Liver (tissue), 9 donors: Measurements from ENCODE around the gene JUNB. TPM values are rescaled to one million over a fixed set of nuclear protein-coding genes. Genes with fewer than 3 reads are reported as not detected.

ENCODE experiments used
- DNase-seq: peaks from one replicate; pipeline ENCODE4 v3.0.0-alpha.2; 2017; ENCODE audit warnings: low spot score
- H3K27ac ChIP-seq, 2 donors: one replicate each; pipeline ENCODE4 v1.7.0; 2013; ENCODE audit warnings: inconsistent platforms in 2 of 2, low read length in 2 of 2, control low read depth in 1 of 2, low read depth in 1 of 2, mild to moderate bottlenecking in 1 of 2
- H3K27me3 ChIP-seq, 4 donors: one replicate each; pipeline versions ENCODE4 v1.6.1 to v1.7.0; 2013; ENCODE audit warnings: low read length in 3 of 4, inconsistent platforms in 1 of 4, mild to moderate bottlenecking in 1 of 4, moderate library complexity in 1 of 4; ENCODE audit not compliant: control insufficient read depth in 4 of 4, insufficient read depth in 4 of 4
- H3K36me3 ChIP-seq, 4 donors: one replicate each; pipeline versions ENCODE4 v1.6.1 to v1.7.0; 2013; ENCODE audit warnings: low read length in 3 of 4, mild to moderate bottlenecking in 3 of 4, low read depth in 1 of 4, moderate library complexity in 1 of 4; ENCODE audit not compliant: control insufficient read depth in 4 of 4, insufficient read depth in 3 of 4
- H3K4me1 ChIP-seq, 4 donors: one replicate each; pipeline versions ENCODE4 v1.6.1 to v1.7.0; 2013; ENCODE audit warnings: low read length in 3 of 4, mild to moderate bottlenecking in 3 of 4, moderate library complexity in 1 of 4; ENCODE audit not compliant: control insufficient read depth in 4 of 4, insufficient read depth in 4 of 4
- H3K4me3 ChIP-seq, 3 donors: one replicate each; pipeline versions ENCODE4 v1.6.1 to v1.7.0; 2013; ENCODE audit warnings: low read length in 3 of 3, control low read depth in 1 of 3, low read depth in 1 of 3, mild to moderate bottlenecking in 1 of 3
- H3K9ac ChIP-seq, 2 donors: one replicate each; pipeline ENCODE4 v1.7.0; 2013; ENCODE audit warnings: low read length in 2 of 2, mild to moderate bottlenecking in 2 of 2, moderate library complexity in 2 of 2, control low read depth in 1 of 2, low read depth in 1 of 2
- H3K9me3 ChIP-seq, 4 donors: one replicate each; pipeline versions ENCODE4 v1.6.1 to v1.7.0; 2013; ENCODE audit warnings: low read length in 3 of 4; ENCODE audit not compliant: control insufficient read depth in 4 of 4
- ATF3 ChIP-seq: IDR thresholded peaks from 2 replicates; pipeline ENCODE4 v1.6.1; 2016; ENCODE audit warnings: antibody characterized with exemption
- CTCF ChIP-seq: fragments of 150-350 bp; IDR thresholded peaks from 2 replicates; pipeline ENCODE4 v1.5.1; 2017; ENCODE audit warnings: improper control_type of control experiment, low read depth, low read length; ENCODE audit not compliant: missing input control
- EGR1 ChIP-seq, 2 donors: IDR thresholded peaks; 2 replicates each; pipeline ENCODE4 v1.6.1; 2016 to 2018; ENCODE audit warnings: antibody characterized with exemption in 2 of 2, low read depth in 2 of 2
- FOXA2 ChIP-seq: IDR thresholded peaks from 2 replicates; pipeline ENCODE4 v1.6.1; 2016; ENCODE audit warnings: antibody characterized with exemption
- GABPA ChIP-seq, 2 donors: IDR thresholded peaks in 1 of 2; conservative IDR thresholded peaks in 1 of 2; 2 replicates each; pipeline ENCODE4 v1.6.1; 2016; ENCODE audit warnings: antibody characterized with exemption in 2 of 2, mild to moderate bottlenecking in 1 of 2, moderate library complexity in 1 of 2
- HNF4G ChIP-seq: IDR thresholded peaks from 2 replicates; pipeline ENCODE4 v1.6.1; 2016; ENCODE audit warnings: antibody characterized with exemption
- JUND ChIP-seq, 2 donors: IDR thresholded peaks; 2 replicates each; pipeline ENCODE4 v1.6.1; 2016; ENCODE audit warnings: antibody characterized with exemption in 2 of 2
- NR2F2 ChIP-seq: IDR thresholded peaks from 2 replicates; pipeline ENCODE4 v1.6.1; 2016; ENCODE audit warnings: antibody characterized with exemption
- RAD21 ChIP-seq, 2 donors: IDR thresholded peaks; 2 replicates each; pipeline ENCODE4 v1.6.1; 2016; ENCODE audit warnings: antibody characterized with exemption in 2 of 2, mild to moderate bottlenecking in 2 of 2
- REST ChIP-seq: IDR thresholded peaks from 2 replicates; pipeline ENCODE4 v1.6.1; 2016; ENCODE audit warnings: antibody characterized with exemption, mild to moderate bottlenecking
- RXRA ChIP-seq, 2 donors: IDR thresholded peaks; 2 replicates each; pipeline ENCODE4 v1.6.1; 2017 to 2018; ENCODE audit warnings: antibody characterized with exemption in 2 of 2, mild to moderate bottlenecking in 1 of 2
- SP1 ChIP-seq: IDR thresholded peaks from 2 replicates; pipeline ENCODE4 v1.6.1; 2018; ENCODE audit warnings: antibody characterized with exemption, mild to moderate bottlenecking
- TAF1 ChIP-seq: conservative IDR thresholded peaks from 2 replicates; pipeline ENCODE4 v1.6.1; 2016; ENCODE audit warnings: antibody characterized with exemption, mild to moderate bottlenecking
- YY1 ChIP-seq: IDR thresholded peaks from 2 replicates; pipeline ENCODE4 v1.6.1; 2016; ENCODE audit warnings: antibody characterized with exemption, mild to moderate bottlenecking
- ZBTB33 ChIP-seq: IDR thresholded peaks from 2 replicates; pipeline ENCODE4 v1.6.1; 2016; ENCODE audit warnings: antibody characterized with exemption
- WGBS: extraction: QIAGEN DNeasy Blood & Tissue Kit; methylation state at CpG from one replicate; pipeline ENCODE4 v1.1.7; 2013; 5-methylcytosine and 5-hydroxymethylcytosine counted together
- polyA plus RNA-seq, 2 donors: library from polyadenylated mRNA; stranded (reverse) in 1 of 2; unstranded in 1 of 2; fragments of 200-250 nt in 1 of 2; fragments of >200 nt in 1 of 2; fragmentation: Nextera tagmentation in 1 of 2; extraction: Ambion mirVana in 1 of 2; gene quantifications; one replicate each; pipeline versions ENCODE4 v1.2.1 to v1.2.3, GENCODE V29; 2013 to 2015
- total RNA-seq, 2 donors: library from RNA; depleted of rRNA; stranded (reverse); fragments of >200 nt; gene quantifications; one replicate each; pipeline ENCODE4 v1.2.3, GENCODE V29; 2014
- donor health status: healthy.
- donor health status: healthy.
- donor health status: healthy.
- donor health status: healthy.
- donor health status: healthy.

Gene JUNB
- total RNA-seq (10 to 100 TPM; 68.6 to 79.2 TPM), polyA plus RNA-seq (10 to 100 TPM; 32.7 to 44.6 TPM)

- Histone ChIP-seq H3K4me1 (peaks cover 3 to 36% (median 26%) of the 10 kb centered on the region in 4 donors), H3K27me3 (no peaks in the 10 kb centered on the region), H3K9me3 (no peaks in the 10 kb centered on the region), H3K27ac (peak within 1 kb of the TSS; percentile 98 to 99), H3K4me3 (peak within 1 kb of the TSS; percentile 83 to 99 (median 98)), H3K36me3 (no peaks in the 10 kb centered on the region), H3K9ac (peak within 1 kb of the TSS; percentile 98 to 100)
- peak; percentile 97 for DNase-seq
- TF ChIP-seq ATF3: no peak
- TF ChIP-seq GABPA (IDR thresholded peaks at IDR 0.05 in 1 of 2, conservative IDR thresholded peaks at IDR 0.05 in 1 of 2): peak in 1 of 2 donors; percentile 73
- peak in 1 of 2 donors; percentile 36 for TF ChIP-seq RAD21 (IDR thresholded peaks at IDR 0.05)
- no peak for TF ChIP-seq HNF4G
- no peak for TF ChIP-seq NR2F2
- peak; percentile 92 for TF ChIP-seq FOXA2
- peak; percentile 69 to 86 for TF ChIP-seq EGR1 (IDR thresholded peaks at IDR 0.05; ENCODE audit: low read depth in 2 of 2)
- peak; percentile 96 for TF ChIP-seq REST
- no peak for TF ChIP-seq ZBTB33
- peak; percentile 84 for TF ChIP-seq YY1
- peak in 1 of 2 donors; percentile 37 for TF ChIP-seq JUND (IDR thresholded peaks at IDR 0.05)
- TF ChIP-seq SP1: peak; percentile 97
- peak; percentile 99 for TF ChIP-seq TAF1
- TF ChIP-seq RXRA (IDR thresholded peaks at IDR 0.05): no peak
- TF ChIP-seq CTCF: no peak
- WGBS: under 1% methylated on average over 73 of the region's 73 CpGs
These were observed at the start of gene JUNB for GRCh38 chr19:12791345-12792050. Gene JUNB (plus strand): TSS chr19:12791486. CDS start chr19:12791772, 286 bp downstream.
